IPS-15b (cell line): ENCODE data around the gene GASK1A.

Experiments used
- H3K27me3 ChIP-seq: one replicate; pipeline ENCODE4 v1.6.1; 2013; ENCODE audit warnings: low read length; ENCODE audit not compliant: control insufficient read depth, insufficient read depth
- H3K36me3 ChIP-seq: one replicate; pipeline ENCODE4 v1.6.1; 2013; ENCODE audit warnings: low read length; ENCODE audit not compliant: control insufficient read depth, insufficient read depth
- H3K4me1 ChIP-seq: one replicate; pipeline ENCODE4 v1.6.1; 2013; ENCODE audit warnings: mild to moderate bottlenecking, low read length; ENCODE audit not compliant: control insufficient read depth, insufficient read depth
- H3K4me3 ChIP-seq: one replicate; pipeline ENCODE4 v1.5.1; 2013; ENCODE audit warnings: low read depth, low read length
- H3K9ac ChIP-seq: one replicate; pipeline ENCODE4 v1.6.1; 2013; ENCODE audit warnings: low read depth, mild to moderate bottlenecking, low read length
- H3K9me3 ChIP-seq: one replicate; pipeline ENCODE4 v1.6.1; 2013; ENCODE audit warnings: mild to moderate bottlenecking, low read length; ENCODE audit not compliant: control insufficient read depth, insufficient read depth

Gene GASK1A

DNA sequence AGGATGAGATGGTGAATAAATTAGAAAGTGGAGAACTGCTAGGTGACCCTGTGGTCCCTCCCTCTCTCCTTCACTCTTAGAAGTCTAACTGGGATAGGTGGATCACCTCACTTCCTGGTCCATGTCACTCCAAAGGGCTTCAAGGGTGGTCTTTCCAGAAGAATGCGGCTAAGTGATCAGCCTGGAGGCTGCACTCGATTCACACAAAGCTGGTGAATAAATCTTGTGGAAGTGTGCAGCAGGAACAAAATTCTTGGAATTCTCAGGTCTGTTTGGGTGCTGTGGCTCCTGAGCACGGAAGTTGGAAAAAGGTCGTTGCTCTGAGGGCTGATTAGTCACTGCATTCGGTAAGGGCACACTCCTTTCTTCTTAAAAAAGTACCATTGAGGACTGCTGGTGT lies 46.3 kb downstream of the GASK1A start:
- Histone ChIP-seq H3K4me3 (no peak overlapping the region), H3K27me3 (no peaks in the 10 kb centered on the region), H3K9ac (no peak overlapping the region), H3K9me3 (no peaks in the 10 kb centered on the region), H3K4me1 (peaks cover 2% of the 10 kb centered on the region), H3K36me3 (no peaks in the 10 kb centered on the region)

DNA sequence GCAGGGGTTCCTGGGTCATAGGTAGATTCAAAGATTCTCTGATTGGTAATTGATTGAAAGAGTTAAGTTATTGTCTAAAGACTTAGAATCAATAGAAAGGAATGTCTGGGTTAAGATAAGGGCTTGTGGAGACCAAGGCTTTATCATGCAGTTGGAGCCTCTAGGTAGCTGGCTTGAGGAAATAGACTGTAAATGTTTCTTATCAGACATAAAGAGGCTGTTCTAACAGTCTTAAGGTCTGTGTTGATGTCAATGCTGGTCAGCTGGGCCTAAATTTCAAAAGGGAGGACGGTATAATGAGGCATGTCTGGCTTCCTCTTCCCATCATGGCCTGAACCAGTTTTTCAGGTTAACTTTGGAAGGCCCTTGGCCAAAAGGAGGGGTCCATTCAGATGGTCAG lies 48.9 kb downstream of the GASK1A start:
- Histone ChIP-seq H3K4me1 (peaks cover 2% of the 10 kb centered on the region), H3K9me3 (no peaks in the 10 kb centered on the region), H3K4me3 (no peak overlapping the region), H3K36me3 (no peaks in the 10 kb centered on the region), H3K27me3 (no peaks in the 10 kb centered on the region), H3K9ac (no peak overlapping the region)

DNA sequence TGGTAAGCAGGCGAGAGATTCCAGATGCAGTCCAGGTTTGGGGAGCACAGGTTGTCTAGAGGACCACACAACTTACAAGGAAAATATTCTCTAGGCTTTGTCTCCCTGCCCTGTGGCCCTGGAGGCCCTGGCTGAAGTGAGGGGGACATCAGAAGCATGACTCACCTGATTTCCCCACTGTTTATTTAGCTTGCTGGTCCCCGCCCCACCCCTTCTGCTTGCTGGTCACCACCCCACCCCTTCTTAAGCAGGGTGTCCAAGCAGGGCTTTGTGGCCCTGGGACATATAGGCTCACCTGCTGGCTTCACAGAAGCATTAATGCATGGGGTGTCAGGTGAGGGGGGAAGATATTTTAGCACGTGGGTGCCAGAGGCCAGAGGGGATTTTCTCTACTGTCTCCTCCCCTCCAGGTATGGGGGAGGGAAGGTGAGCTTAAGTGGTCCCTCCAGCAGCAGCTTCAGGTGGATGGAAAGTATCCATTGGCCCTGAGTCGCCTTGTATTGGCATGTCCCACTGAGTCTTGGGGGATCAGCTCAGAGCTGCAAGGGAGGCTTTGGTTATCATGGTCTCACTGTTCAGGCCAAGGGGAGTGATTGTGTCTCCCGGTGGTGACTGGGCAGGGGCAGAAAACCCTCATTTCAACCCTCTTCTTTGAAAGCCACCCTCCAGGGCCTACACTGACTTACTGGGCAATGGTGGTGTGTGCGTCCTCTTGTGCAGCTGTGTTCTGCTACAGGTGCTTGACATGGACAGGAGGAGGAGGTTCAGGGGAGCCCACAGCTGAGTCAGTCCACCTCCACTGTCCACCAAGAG lies 49.8 kb downstream of the GASK1A start:
- no peak overlapping the region for H3K9ac ChIP-seq
- no peak overlapping the region for H3K4me3 ChIP-seq
- H3K36me3 ChIP-seq = no peaks in the 10 kb centered on the region
- H3K27me3 ChIP-seq = no peaks in the 10 kb centered on the region
- H3K9me3 ChIP-seq = no peaks in the 10 kb centered on the region
- H3K4me1 ChIP-seq = peaks cover 2% of the 10 kb centered on the region

DNA sequence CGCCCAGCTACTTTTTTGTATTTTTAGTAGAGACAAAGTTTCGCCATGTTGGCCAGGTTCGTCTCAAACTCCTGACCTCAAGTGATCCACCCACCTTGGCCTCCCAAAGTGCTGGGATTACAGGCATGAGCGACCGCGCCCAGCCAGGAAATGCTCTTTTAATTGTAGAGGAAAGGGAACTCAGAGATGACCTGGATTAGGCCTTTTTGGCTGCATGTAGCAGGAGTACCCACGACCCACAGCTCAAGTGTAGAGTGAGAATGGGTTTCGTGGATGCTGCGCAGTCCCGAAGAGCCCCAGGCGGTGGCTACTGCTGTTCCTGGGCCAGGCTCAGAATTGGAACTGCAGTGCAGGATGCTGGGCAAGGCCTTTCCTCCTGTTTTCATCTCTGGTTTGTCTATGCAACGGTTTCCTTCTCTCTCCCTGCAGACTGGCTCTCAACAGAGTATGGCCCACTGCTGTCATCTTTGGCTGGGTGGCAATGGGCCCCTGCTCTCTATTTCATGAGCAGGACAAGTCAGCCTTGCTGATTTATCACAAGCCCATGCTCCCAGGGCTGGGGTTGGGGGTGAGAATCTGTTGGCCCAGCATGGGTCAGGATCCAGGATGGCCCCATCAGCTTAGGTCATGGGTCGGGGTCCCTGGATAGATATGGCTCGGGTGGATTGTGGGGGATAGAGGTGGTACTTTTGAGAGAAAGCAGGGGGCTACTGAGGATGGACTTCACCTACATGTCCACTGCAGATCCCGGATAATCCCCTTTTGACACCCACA lies 51.2 kb downstream of the GASK1A start:
- H3K4me3 ChIP-seq = no peak overlapping the region
- H3K27me3 ChIP-seq = no peaks in the 10 kb centered on the region
- H3K36me3 ChIP-seq = no peaks in the 10 kb centered on the region
- H3K9ac ChIP-seq = no peak overlapping the region
- H3K9me3 ChIP-seq = no peaks in the 10 kb centered on the region
- peaks cover 2% of the 10 kb centered on the region for H3K4me1 ChIP-seq

DNA sequence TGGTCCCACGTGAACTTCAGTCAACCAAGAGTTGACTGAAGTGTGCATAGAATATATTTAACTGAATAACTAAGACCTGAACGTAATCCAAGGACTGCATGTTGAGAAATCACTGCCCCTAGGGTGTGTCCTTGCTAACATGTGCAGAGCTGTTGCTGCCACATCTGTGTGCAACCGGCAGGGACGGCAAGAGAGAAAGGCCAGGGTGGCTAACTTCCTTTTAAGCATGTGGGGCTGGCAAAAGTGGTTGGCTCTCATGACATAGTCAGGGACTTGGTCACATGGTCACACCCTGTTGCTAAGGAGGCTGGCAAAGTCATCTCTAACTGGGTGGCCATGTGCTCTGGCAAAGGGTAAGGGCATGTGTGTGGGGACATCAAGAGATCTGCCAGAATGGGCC lies 52.4 kb downstream of the GASK1A start:
- Histone ChIP-seq H3K9me3 (no peaks in the 10 kb centered on the region), H3K36me3 (no peaks in the 10 kb centered on the region), H3K4me3 (no peak overlapping the region), H3K4me1 (no peaks in the 10 kb centered on the region), H3K9ac (no peak overlapping the region), H3K27me3 (no peaks in the 10 kb centered on the region)

DNA sequence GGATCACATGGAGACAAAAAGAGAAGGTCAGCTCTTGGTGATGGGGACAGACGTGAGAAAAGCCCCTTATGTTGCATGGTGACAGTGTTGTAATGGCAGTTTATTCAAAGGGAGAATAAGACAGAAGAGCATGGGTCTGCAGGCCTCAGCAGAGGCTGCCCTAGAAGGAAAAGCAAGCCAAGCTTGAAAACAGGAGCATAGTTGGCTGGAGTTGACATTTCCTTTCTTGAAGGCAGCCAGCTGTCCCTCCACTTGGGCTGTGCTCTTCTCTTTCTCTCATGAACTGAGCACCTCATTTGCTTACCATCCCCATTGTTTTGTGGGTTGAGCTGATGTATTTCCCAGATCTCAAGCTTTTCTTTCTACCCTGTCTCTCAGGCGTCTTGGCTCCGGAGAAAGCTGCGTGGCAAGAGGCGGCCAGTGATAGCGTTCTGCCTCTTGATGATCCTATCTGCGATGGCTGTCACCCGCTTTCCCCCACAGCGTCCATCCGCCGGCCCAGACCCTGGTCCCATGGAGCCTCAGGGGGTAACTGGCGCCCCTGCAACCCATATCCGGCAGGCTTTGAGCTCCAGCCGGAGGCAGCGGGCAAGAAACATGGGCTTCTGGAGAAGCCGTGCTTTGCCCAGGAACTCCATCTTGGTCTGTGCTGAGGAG lies 52.9 kb downstream of the GASK1A start:
- Histone ChIP-seq H3K36me3 (no peaks in the 10 kb centered on the region), H3K4me1 (no peaks in the 10 kb centered on the region), H3K9ac (no peak overlapping the region), H3K27me3 (no peaks in the 10 kb centered on the region), H3K4me3 (no peak overlapping the region), H3K9me3 (no peaks in the 10 kb centered on the region)

DNA sequence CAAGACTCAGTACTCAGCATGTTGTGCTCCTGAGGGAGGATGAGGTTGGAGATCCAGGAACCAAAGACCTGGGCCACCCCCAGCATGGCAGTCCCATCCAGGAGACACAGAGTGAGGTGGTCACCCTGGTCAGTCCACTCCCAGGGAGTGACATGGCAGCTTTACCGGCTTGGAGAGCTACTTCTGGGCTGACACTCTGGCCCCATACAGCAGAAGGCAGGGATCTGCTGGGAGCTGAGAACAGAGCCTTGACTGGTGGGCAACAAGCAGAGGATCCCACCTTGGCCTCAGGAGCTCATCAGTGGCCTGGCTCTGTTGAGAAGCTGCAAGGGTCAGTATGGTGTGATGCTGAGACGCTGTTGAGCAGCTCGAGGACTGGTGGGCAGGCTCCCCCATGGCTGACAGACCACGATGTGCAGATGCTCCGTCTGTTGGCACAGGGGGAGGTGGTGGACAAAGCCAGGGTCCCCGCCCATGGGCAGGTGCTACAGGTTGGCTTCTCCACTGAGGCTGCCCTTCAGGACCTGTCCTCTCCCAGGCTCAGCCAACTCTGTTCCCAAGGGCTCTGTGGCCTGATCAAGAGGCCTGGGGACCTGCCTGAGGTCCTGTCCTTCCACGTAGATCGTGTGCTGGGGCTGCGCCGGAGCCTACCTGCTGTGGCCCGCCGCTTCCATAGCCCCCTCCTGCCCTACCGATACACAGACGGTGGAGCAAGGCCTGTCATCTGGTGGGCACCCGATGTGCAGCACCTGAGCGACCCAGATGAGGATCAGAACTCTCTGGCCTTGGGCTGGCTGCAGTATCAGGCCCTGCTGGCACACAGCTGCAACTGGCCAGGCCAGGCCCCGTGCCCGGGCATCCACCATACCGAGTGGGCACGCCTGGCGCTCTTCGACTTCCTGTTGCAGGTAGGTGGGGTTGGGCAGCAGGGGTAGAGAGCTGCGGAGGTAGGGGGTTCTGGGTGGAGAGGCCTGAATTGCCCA lies 53.8 kb downstream of the GASK1A start:
- H3K4me1 ChIP-seq = no peaks in the 10 kb centered on the region
- no peaks in the 10 kb centered on the region for H3K27me3 ChIP-seq
- H3K4me3 ChIP-seq = no peak overlapping the region
- H3K9ac ChIP-seq = no peak overlapping the region
- no peaks in the 10 kb centered on the region for H3K36me3 ChIP-seq
- no peaks in the 10 kb centered on the region for H3K9me3 ChIP-seq

DNA sequence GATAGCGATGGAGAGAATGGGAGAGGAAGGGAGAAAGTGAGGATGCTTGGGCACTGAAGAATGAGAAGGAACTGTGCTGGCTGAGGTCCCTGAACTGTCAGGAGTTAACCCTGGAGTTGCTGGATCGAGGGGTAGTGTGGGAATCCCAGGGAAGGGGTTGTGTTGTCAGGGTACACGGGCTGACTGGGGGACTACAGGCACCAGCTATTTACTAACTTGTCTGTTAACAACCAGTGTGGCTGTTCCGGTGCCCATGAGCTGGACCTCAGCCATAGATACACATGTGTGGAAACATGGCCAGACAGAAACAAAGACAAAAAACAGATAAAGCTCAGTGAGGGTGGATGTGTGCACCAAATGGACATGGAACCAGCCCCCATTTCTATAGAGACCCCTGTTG lies 55.1 kb downstream of the GASK1A start:
- H3K36me3 ChIP-seq = no peaks in the 10 kb centered on the region
- no peak overlapping the region for H3K9ac ChIP-seq
- no peaks in the 10 kb centered on the region for H3K9me3 ChIP-seq
- no peaks in the 10 kb centered on the region for H3K27me3 ChIP-seq
- no peaks in the 10 kb centered on the region for H3K4me1 ChIP-seq
- no peak overlapping the region for H3K4me3 ChIP-seq

DNA sequence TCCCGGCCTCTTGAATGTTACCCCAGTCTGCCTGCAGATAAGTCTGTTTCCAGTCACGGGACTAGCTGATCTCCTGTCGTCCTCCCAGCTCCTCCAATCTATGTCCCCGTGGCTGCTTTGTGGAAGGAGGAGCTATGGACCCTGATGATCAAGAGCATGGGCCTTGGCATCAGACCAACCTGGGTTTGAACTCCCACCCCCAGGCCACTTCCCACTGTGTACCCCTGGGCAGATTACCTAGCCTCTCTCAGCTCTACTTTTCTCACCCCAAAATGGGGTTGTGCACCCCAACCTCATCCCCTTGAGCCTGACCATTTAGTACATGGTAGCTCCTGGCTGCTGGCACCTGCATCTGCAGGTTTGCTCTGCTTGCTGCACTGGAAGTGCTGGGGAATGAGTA lies 55.8 kb downstream of the GASK1A start:
- Histone ChIP-seq H3K9me3 (no peaks in the 10 kb centered on the region), H3K9ac (no peak overlapping the region)

DNA sequence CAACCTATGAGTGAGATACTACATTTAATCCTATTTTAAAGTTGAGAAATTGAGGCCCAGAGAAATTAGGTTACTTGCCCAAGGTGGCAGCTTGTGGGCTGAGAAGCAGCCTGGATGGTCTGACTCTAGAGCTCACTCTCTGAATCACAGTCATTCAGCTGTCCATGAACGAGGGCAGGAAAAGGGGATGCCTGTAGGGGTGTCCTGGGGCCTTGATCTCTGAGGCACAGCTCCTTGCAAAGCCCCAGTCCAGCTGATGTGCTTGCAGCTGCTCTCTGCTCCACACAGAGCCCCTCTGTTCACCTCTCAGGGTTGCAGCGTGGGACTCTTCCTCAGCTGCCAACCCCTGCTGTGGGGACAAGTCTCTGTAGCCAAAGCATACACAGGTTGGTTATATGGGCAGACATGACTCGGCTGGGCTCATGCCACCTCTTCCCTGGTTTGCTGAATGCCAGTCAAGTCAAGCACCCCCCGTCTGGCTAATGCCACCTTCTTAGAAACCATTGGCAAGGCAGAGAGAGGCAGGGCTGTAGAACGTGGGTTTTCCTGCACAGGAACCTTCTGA lies 56.8 kb downstream of the GASK1A start:
- Histone ChIP-seq H3K9me3 (no peaks in the 10 kb centered on the region), H3K4me3 (no peak overlapping the region), H3K9ac (no peak overlapping the region), H3K4me1 (no peaks in the 10 kb centered on the region), H3K36me3 (no peaks in the 10 kb centered on the region), H3K27me3 (no peaks in the 10 kb centered on the region)

More for the DNA sequence above, 55.8 kb downstream of the GASK1A start:
- Histone ChIP-seq H3K4me3 (no peak overlapping the region), H3K4me1 (no peaks in the 10 kb centered on the region), H3K36me3 (no peaks in the 10 kb centered on the region), H3K27me3 (no peaks in the 10 kb centered on the region)
